ENCODE results near the gene MMP15.

Gene MMP15

DNA sequence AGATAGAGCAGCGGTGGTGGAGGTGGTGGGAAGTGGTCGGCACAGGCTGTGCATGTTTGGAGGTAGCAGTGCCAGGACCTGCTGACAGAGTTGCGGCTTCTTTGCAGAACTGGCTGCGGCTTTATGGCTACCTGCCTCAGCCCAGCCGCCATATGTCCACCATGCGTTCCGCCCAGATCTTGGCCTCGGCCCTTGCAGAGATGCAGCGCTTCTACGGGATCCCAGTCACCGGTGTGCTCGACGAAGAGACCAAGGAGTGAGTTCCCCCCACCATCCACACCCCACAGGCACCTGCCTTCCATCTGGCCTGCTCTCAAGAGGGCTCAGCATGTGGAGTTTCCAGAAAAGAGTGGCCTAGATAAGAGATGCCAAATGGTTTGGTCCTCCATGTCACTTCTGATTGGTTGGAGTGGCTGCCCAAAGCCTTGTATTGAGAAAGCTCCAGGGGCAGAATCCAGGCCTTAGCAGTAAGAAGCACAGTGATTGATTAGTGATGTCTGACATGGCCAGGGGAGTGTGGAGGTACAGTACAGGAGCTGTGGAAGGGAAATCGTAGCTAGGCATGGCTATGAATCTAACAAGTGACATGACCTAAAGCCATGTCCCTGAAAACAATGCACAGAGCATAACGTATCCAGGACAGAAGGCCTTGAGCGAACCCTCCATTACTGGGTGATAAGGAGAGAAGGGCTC, 12.0 kb downstream of the MMP15 start:
- peaks cover 2% of the 10 kb centered on the region for H3K36me3 Mint-ChIP-seq (ENCODE audit: insufficient read depth)
- DNase-seq (ENCODE audit: low spot score in 2 of 2) (no peak), ATAC-seq (replicated peaks; ENCODE audit: extremely low read depth, poor library complexity, severe bottlenecking) (no peak)
- H3K27ac Mint-ChIP-seq (ENCODE audit: low read depth), result no peak overlapping the region
- H3K27me3 Mint-ChIP-seq, result no peaks in the 10 kb centered on the region
- H3K9me3 Mint-ChIP-seq, result no peaks in the 10 kb centered on the region
- no peaks in the 10 kb centered on the region for H3K4me1 Mint-ChIP-seq
- H3K4me3 Mint-ChIP-seq, result no peak overlapping the region

- no peaks in the 10 kb centered on the region for H3K9me3 Mint-ChIP-seq
- no peaks in the 10 kb centered on the region for H3K4me1 Mint-ChIP-seq
- peaks cover 2% of the 10 kb centered on the region for H3K36me3 Mint-ChIP-seq (ENCODE audit: insufficient read depth)
- H3K4me3 Mint-ChIP-seq, result no peak overlapping the region
- no peaks in the 10 kb centered on the region for H3K27me3 Mint-ChIP-seq
- DNase-seq (ENCODE audit: low spot score in 2 of 2), result no peak
- no peak for ATAC-seq (replicated peaks; ENCODE audit: extremely low read depth, poor library complexity, severe bottlenecking)
- H3K27ac Mint-ChIP-seq (ENCODE audit: low read depth), result no peak overlapping the region
These were observed 12.7 kb downstream of the MMP15 start for GRCh38 chr16:58038219-58038641.

- H3K4me1 Mint-ChIP-seq, result no peaks in the 10 kb centered on the region
- no peak overlapping the region for H3K4me3 Mint-ChIP-seq
- no peaks in the 10 kb centered on the region for H3K9me3 Mint-ChIP-seq
These were observed 14.4 kb downstream of the MMP15 start for GRCh38 chr16:58039829-58040495.

GRCh38 chr16:58040496-58040846, 14.9 kb downstream of the MMP15 start:
- Mint-ChIP-seq H3K4me3 (no peak overlapping the region), H3K4me1 (no peaks in the 10 kb centered on the region), H3K36me3 (ENCODE audit: insufficient read depth) (peaks cover 2% of the 10 kb centered on the region), H3K9me3 (no peaks in the 10 kb centered on the region), H3K27ac (ENCODE audit: low read depth) (no peak overlapping the region), H3K27me3 (no peaks in the 10 kb centered on the region)
- DNase-seq (ENCODE audit: low spot score in 2 of 2), result no peak
- ATAC-seq (replicated peaks; ENCODE audit: extremely low read depth, poor library complexity, severe bottlenecking), result no peak

More at GRCh38 chr16:58039829-58040495, 14.4 kb downstream of the MMP15 start:
- Mint-ChIP-seq H3K36me3 (ENCODE audit: insufficient read depth) (peaks cover 2% of the 10 kb centered on the region), H3K27ac (ENCODE audit: low read depth) (no peak overlapping the region), H3K27me3 (no peaks in the 10 kb centered on the region)
- ATAC-seq (replicated peaks; ENCODE audit: extremely low read depth, poor library complexity, severe bottlenecking) (no peak), DNase-seq (ENCODE audit: low spot score in 2 of 2) (no peak)

GRCh38 chr16:58040945-58041627, 15.5 kb downstream of the MMP15 start:
- DNase-seq (ENCODE audit: low spot score in 2 of 2) (no peak), ATAC-seq (replicated peaks; ENCODE audit: extremely low read depth, poor library complexity, severe bottlenecking) (no peak)
- no peak overlapping the region for H3K4me3 Mint-ChIP-seq
- no peaks in the 10 kb centered on the region for H3K9me3 Mint-ChIP-seq
- peaks cover 2% of the 10 kb centered on the region for H3K36me3 Mint-ChIP-seq (ENCODE audit: insufficient read depth)
- H3K27ac Mint-ChIP-seq (ENCODE audit: low read depth), result no peak overlapping the region
- no peaks in the 10 kb centered on the region for H3K27me3 Mint-ChIP-seq
- H3K4me1 Mint-ChIP-seq, result no peaks in the 10 kb centered on the region

DNA sequence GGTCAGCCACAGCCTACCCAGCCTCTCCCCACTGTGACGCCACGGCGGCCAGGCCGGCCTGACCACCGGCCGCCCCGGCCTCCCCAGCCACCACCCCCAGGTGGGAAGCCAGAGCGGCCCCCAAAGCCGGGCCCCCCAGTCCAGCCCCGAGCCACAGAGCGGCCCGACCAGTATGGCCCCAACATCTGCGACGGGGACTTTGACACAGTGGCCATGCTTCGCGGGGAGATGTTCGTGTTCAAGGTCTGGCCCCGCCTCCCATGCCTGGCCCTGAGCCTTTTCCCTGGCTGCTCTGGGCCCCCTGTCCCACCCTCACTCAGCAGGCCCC, 16.0 kb downstream of the MMP15 start:
- H3K4me1 Mint-ChIP-seq, result no peaks in the 10 kb centered on the region
- peaks cover 2% of the 10 kb centered on the region for H3K36me3 Mint-ChIP-seq (ENCODE audit: insufficient read depth)
- ATAC-seq (replicated peaks; ENCODE audit: extremely low read depth, poor library complexity, severe bottlenecking) (no peak), DNase-seq (ENCODE audit: low spot score in 2 of 2) (no peak)
- no peaks in the 10 kb centered on the region for H3K9me3 Mint-ChIP-seq
- no peaks in the 10 kb centered on the region for H3K27me3 Mint-ChIP-seq
- no peak overlapping the region for H3K27ac Mint-ChIP-seq (ENCODE audit: low read depth)
- no peak overlapping the region for H3K4me3 Mint-ChIP-seq

DNA sequence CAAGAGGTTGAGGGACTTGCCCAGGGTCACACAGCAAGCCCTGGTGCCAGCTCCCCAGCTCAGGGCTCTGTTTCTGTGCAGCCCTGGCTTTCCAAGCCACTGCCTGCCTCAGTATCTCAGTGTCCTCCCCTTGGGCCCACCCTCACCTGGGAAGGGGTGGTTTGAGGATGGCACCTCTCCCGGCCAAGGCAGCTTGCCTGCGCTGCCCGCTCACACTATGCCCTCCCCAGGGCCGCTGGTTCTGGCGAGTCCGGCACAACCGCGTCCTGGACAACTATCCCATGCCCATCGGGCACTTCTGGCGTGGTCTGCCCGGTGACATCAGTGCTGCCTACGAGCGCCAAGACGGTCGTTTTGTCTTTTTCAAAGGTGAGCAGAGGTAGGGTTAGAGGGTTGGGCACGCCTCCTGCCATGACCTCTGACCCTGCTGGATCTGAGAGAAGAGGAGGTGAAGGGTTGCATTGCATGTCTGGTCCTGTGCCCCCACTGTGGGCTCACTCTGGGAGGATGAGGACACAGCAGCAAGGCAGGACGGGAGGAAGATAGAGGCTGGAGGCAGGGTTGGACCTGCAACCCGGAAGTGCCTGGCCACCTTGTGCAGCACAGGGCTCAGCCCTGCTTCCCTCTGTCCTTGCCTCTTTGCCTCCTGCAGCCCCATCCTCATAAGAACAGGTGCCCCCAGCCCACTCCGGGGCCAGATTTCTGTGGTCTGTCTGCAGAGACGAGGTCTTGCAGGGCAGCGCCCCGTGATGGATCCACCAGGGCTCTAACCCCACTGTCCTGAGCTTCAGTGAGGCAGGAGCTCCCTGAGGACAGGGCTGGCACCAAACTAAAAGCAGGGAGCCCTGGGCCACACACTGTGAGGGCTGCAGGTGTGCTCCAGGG, 16.7 kb downstream of the MMP15 start:
- no peak overlapping the region for H3K27ac Mint-ChIP-seq (ENCODE audit: low read depth)
- peaks cover 2% of the 10 kb centered on the region for H3K36me3 Mint-ChIP-seq (ENCODE audit: insufficient read depth)
- H3K4me1 Mint-ChIP-seq, result no peaks in the 10 kb centered on the region
- ATAC-seq (replicated peaks; ENCODE audit: extremely low read depth, poor library complexity, severe bottlenecking) (no peak), DNase-seq (ENCODE audit: low spot score in 2 of 2) (no peak)
- no peaks in the 10 kb centered on the region for H3K27me3 Mint-ChIP-seq
- no peaks in the 10 kb centered on the region for H3K9me3 Mint-ChIP-seq
- H3K4me3 Mint-ChIP-seq, result no peak overlapping the region

GRCh38 chr16:58042886-58043515, 17.4 kb downstream of the MMP15 start:
- Mint-ChIP-seq H3K4me1 (no peaks in the 10 kb centered on the region), H3K36me3 (ENCODE audit: insufficient read depth) (peaks cover 2% of the 10 kb centered on the region), H3K4me3 (no peak overlapping the region), H3K9me3 (no peaks in the 10 kb centered on the region), H3K27ac (ENCODE audit: low read depth) (no peak overlapping the region), H3K27me3 (no peaks in the 10 kb centered on the region)
- ATAC-seq (replicated peaks; ENCODE audit: extremely low read depth, poor library complexity, severe bottlenecking) (no peak), DNase-seq (ENCODE audit: low spot score in 2 of 2) (no peak)

GRCh38 chr16:58043571-58044155, 18.1 kb downstream of the MMP15 start:
- no peak overlapping the region for H3K4me3 Mint-ChIP-seq
- H3K27ac Mint-ChIP-seq (ENCODE audit: low read depth), result no peak overlapping the region
- no peaks in the 10 kb centered on the region for H3K4me1 Mint-ChIP-seq
- DNase-seq (ENCODE audit: low spot score in 2 of 2) (no peak), ATAC-seq (replicated peaks; ENCODE audit: extremely low read depth, poor library complexity, severe bottlenecking) (no peak)
- H3K9me3 Mint-ChIP-seq, result no peaks in the 10 kb centered on the region
- H3K27me3 Mint-ChIP-seq, result no peaks in the 10 kb centered on the region
- H3K36me3 Mint-ChIP-seq (ENCODE audit: insufficient read depth), result peaks cover 2% of the 10 kb centered on the region

DNA sequence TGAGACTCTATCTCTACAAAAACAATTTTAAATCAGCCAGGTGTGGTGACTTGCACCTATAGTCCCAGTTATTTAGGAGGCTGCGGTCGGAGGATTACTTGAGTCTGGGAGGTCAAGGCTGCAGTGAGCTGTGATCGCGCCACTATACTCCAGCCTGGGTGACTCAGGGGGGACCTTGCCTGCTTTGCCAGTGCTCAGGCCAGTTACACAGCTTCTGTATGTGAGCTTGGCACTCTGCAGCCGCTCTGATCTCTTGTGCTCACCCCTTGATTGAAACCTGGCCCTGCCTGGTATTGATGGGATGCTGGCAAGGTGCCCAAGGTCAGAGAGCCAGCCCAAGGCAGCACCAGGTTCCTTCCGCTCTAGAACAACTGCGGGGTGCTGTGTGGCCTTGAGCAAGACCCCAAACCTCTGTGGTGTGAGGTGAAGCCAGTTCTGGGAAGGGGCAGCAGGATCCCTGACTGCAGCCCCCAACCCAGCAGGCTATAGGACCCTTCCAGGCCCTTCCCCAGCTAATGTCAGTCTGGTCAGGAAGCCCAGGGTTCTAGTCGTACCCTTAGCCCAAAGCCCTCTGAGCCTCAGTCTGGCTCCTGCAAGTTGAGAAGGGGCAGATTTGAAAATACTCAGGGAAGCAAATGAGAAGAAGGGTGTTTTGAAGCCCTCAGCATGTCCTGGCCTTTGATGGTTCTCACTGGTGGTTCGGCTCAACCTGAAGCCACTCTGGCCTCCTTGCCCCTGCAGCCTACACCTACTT, 18.9 kb downstream of the MMP15 start:
- H3K27me3 Mint-ChIP-seq, result no peaks in the 10 kb centered on the region
- no peak overlapping the region for H3K4me3 Mint-ChIP-seq
- H3K9me3 Mint-ChIP-seq, result no peaks in the 10 kb centered on the region
- H3K36me3 Mint-ChIP-seq (ENCODE audit: insufficient read depth), result peaks cover 2% of the 10 kb centered on the region
- DNase-seq (ENCODE audit: low spot score in 2 of 2) (no peak), ATAC-seq (replicated peaks; ENCODE audit: extremely low read depth, poor library complexity, severe bottlenecking) (no peak)
- H3K27ac Mint-ChIP-seq (ENCODE audit: low read depth), result no peak overlapping the region
- no peaks in the 10 kb centered on the region for H3K4me1 Mint-ChIP-seq

- no peaks in the 10 kb centered on the region for H3K36me3 Mint-ChIP-seq (ENCODE audit: insufficient read depth)
- ATAC-seq (replicated peaks; ENCODE audit: extremely low read depth, poor library complexity, severe bottlenecking) (no peak), DNase-seq (ENCODE audit: low spot score in 2 of 2) (no peak)
- peaks cover 5% of the 10 kb centered on the region for H3K27me3 Mint-ChIP-seq
- no peak overlapping the region for H3K4me3 Mint-ChIP-seq
- H3K9me3 Mint-ChIP-seq, result no peaks in the 10 kb centered on the region
- H3K4me1 Mint-ChIP-seq, result no peaks in the 10 kb centered on the region
- H3K27ac Mint-ChIP-seq (ENCODE audit: low read depth), result no peak overlapping the region
These were observed 19.5 kb downstream of the MMP15 start for GRCh38 chr16:58045096-58045495.
